Fibroblast of lung (primary cell): Measurements from ENCODE around the gene PIAS4. TPM values are rescaled to one million over a fixed set of nuclear protein-coding genes. Genes with fewer than 3 reads are reported as not detected.

Experiments used
- DNase-seq, 2 donors: peaks; one replicate each; pipeline versions ENCODE4 v3.0.0 to v3.0.0-alpha.2; 2010; ENCODE audit warnings: low read depth in 2 of 2
- H2AFZ ChIP-seq: 2 replicates; pipeline ENCODE4 v1.5.1; 2012; ENCODE audit warnings: low read length, control low read depth, inconsistent platforms
- H3K27ac ChIP-seq: 2 replicates; pipeline ENCODE4 v1.5.1; 2011; ENCODE audit warnings: low read length, control low read depth; ENCODE audit not compliant: insufficient read depth
- H3K27me3 ChIP-seq: 2 replicates; pipeline ENCODE4 v1.5.1; 2011; ENCODE audit warnings: mild to moderate bottlenecking, low read length; ENCODE audit not compliant: control insufficient read depth, insufficient read depth
- H3K36me3 ChIP-seq: 2 replicates; pipeline ENCODE4 v1.5.1; 2011; ENCODE audit warnings: low read length; ENCODE audit not compliant: control insufficient read depth, insufficient read depth
- H3K4me1 ChIP-seq: 2 replicates; pipeline ENCODE4 v1.5.1; 2011; ENCODE audit warnings: low read length; ENCODE audit not compliant: control insufficient read depth, insufficient read depth; ENCODE audit errors: extremely low read depth
- H3K4me2 ChIP-seq: 2 replicates; pipeline ENCODE4 v1.5.1; 2011; ENCODE audit warnings: low read length, control low read depth; ENCODE audit not compliant: insufficient read depth; ENCODE audit errors: extremely low read depth
- H3K4me3 ChIP-seq, 4 experiments: fragments of 200-600 bp in 1 of 4; sonication (generic) in 1 of 4; replicated peaks in 1 of 4; 2 replicates each; pipeline ENCODE4 v1.5.1; 2011 to 2016; ENCODE audit warnings: low read length in 4 of 4, low read depth in 3 of 4, mild to moderate bottlenecking in 3 of 4, control low read depth in 2 of 4, inconsistent platforms in 1 of 4, mixed read lengths in 1 of 4; ENCODE audit not compliant: insufficient read depth in 1 of 4; ENCODE audit errors: control extremely low read depth in 1 of 4
- H3K79me2 ChIP-seq: 2 replicates; pipeline ENCODE4 v1.5.1; 2012; ENCODE audit warnings: mild to moderate bottlenecking, low read length, inconsistent platforms; ENCODE audit not compliant: control insufficient read depth, insufficient read depth
- H3K9ac ChIP-seq: 2 replicates; pipeline ENCODE4 v1.5.1; 2011; ENCODE audit warnings: mild to moderate bottlenecking, low read length, control low read depth; ENCODE audit not compliant: insufficient read depth
- H3K9me3 ChIP-seq: 2 replicates; pipeline ENCODE4 v1.5.1; 2012; ENCODE audit warnings: low read depth, low read length; ENCODE audit not compliant: control insufficient read depth, insufficient read depth
- H4K20me1 ChIP-seq: 2 replicates; pipeline ENCODE4 v1.5.1; 2011; ENCODE audit warnings: low read length; ENCODE audit not compliant: control insufficient read depth, insufficient read depth; ENCODE audit errors: extremely low read depth
- CTCF ChIP-seq, 2 donors: IDR thresholded peaks in 1 of 2; conservative IDR thresholded peaks in 1 of 2; 1 replicate in 1 of 2; 2 replicates in 1 of 2; pipeline ENCODE4 v1.5.1; 2011 to 2012; ENCODE audit warnings: low read length in 2 of 2, control low read depth in 1 of 2, inconsistent platforms in 1 of 2, low read depth in 1 of 2, mild to moderate bottlenecking in 1 of 2
- EZH2 ChIP-seq: IDR thresholded peaks from 2 replicates; pipeline ENCODE4 v1.5.1; 2012; ENCODE audit warnings: low read length, control low read depth, mild to moderate bottlenecking; ENCODE audit errors: missing control alignments
- polyA plus RNA-seq, 2 donors: library from polyadenylated mRNA; depleted of rRNA in 1 of 2; stranded (reverse) in 1 of 2; unstranded in 1 of 2; fragments of >200 nt; gene quantifications; 2 replicates each; pipeline ENCODE4 v1.2.1, GENCODE V29; 2011 to 2012; ENCODE audit warnings: missing spikeins in 1 of 2
- total RNA-seq: library from RNA; depleted of rRNA; stranded (reverse); fragments of >200 nt; gene quantifications from 2 replicates; pipeline ENCODE4 v1.2.1, GENCODE V29; 2014

PIAS4 gene
- total and polyA plus RNA-seq, 2 donors (not counting 1 experiment from before 2014, with no cell fraction given), result 6.6 to 14.9 TPM

- TF ChIP-seq CTCF (conservative IDR thresholded peaks at IDR 0.05 in 1 of 2, IDR thresholded peaks at IDR 0.05 in 1 of 2; ENCODE audit: low read depth in 1 of 2, low read length in 2 of 2) (no peak), EZH2 (no peak)
- Histone ChIP-seq H3K9ac (no peak overlapping the region), H3K27me3 (no peaks in the 10 kb centered on the region), H3K36me3 (no peaks in the 10 kb centered on the region), H3K79me2 (no peaks in the 10 kb centered on the region), H3K4me2 (no peak overlapping the region), H2AFZ (no peak overlapping the region), H3K9me3 (no peaks in the 10 kb centered on the region), H3K4me1 (peaks cover 2% of the 10 kb centered on the region), H3K27ac (no peak overlapping the region), H3K4me3 (no peak overlapping the region), H4K20me1 (no peaks in the 10 kb centered on the region)
- no peak for DNase-seq
Observed at GRCh38 chr19:4071610-4072009, 64.1 kb downstream of the PIAS4 start.

- no peaks in the 10 kb centered on the region for H3K36me3 ChIP-seq
- H3K9ac ChIP-seq, result no peak overlapping the region
- TF ChIP-seq EZH2 (no peak), CTCF (conservative IDR thresholded peaks at IDR 0.05 in 1 of 2, IDR thresholded peaks at IDR 0.05 in 1 of 2; ENCODE audit: low read depth in 1 of 2, low read length in 2 of 2) (no peak)
- no peak overlapping the region for H3K4me3 ChIP-seq
- no peaks in the 10 kb centered on the region for H3K9me3 ChIP-seq
- H3K27me3 ChIP-seq, result no peaks in the 10 kb centered on the region
- peak in 1 of 2 donors; percentile 39 for DNase-seq
- no peak overlapping the region for H3K27ac ChIP-seq
- H2AFZ ChIP-seq, result no peak overlapping the region
- H3K4me2 ChIP-seq, result no peak overlapping the region
- no peaks in the 10 kb centered on the region for H3K79me2 ChIP-seq
- H4K20me1 ChIP-seq, result no peaks in the 10 kb centered on the region
- no peaks in the 10 kb centered on the region for H3K4me1 ChIP-seq
Observed at GRCh38 chr19:4075373-4075772, 67.8 kb downstream of the PIAS4 start.

- Histone ChIP-seq H3K9ac (no peak overlapping the region), H4K20me1 (no peaks in the 10 kb centered on the region), H3K4me2 (no peak overlapping the region), H3K27ac (no peak overlapping the region), H3K36me3 (no peaks in the 10 kb centered on the region), H3K79me2 (no peaks in the 10 kb centered on the region), H3K4me3 (no peak overlapping the region), H3K9me3 (no peaks in the 10 kb centered on the region), H3K4me1 (no peaks in the 10 kb centered on the region), H3K27me3 (no peaks in the 10 kb centered on the region), H2AFZ (no peak overlapping the region)
- no peak for DNase-seq
- TF ChIP-seq EZH2, result no peak
- no peak for TF ChIP-seq CTCF (conservative IDR thresholded peaks at IDR 0.05 in 1 of 2, IDR thresholded peaks at IDR 0.05 in 1 of 2; ENCODE audit: low read depth in 1 of 2, low read length in 2 of 2)
Observed at GRCh38 chr19:4077007-4077374, 69.5 kb downstream of the PIAS4 start.
